ENCODE results near the gene KCNF1.
"Not testable (repeated sequence)": the region's sequence is repeated elsewhere in the genome, so short reads cannot be mapped to it uniquely, and the experiment has no call there.

KCNF1 gene

DNA sequence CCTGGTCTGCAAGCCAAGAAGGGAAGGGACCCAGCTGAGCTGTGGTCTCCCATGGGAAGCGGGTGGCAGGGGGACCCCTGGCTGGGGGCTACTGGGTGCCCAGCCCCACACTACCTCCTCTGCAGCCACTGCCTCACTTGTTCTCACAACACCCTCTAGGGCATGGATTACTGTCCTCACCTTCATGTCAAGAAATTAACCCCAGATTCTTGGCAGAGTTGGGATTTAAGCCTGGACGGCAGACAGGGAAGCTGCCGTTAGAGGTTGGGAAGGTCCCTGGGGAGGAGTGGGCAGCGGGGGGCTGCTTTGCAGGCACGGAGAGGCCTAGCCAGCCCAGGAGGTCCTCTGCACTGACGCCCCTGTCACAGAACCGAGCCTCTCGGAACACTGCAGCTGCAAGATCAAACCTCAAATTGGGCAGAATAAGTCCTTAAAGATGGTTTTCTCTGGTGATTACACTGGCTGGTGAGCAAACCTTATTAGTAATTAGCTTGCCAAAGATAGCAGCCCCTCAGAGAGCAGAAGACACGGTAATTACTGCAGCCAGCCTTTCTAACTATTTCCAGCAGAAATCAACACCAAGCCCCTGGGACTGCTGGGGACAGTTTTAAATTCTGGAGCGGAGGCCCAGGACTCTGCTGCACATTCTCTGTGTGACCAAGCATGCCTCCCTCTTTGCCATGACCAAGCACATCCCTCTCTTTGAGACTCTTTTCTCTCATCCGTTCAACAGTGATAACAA lies 35.9 kb downstream of the KCNF1 start:
- no peak for DNase-seq

DNA sequence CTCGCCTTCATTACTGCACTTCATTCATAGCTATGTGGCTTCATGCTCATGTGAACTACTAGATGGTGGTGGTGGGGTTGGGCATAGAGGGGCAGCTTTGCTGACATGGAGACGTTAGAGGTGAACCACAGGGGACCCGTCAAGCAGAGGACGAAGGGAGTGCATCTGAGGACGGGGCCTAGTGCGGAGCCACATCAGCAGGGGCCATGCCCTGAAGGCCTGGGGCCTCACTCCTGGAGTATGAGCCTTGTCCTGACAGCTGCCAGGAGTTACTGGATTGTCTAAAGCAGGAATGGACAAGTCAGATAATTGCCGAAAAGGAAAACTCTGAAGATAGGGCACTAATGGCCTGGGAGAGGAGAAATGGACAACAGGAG lies 36.4 kb downstream of the KCNF1 start:
- no peak for DNase-seq

DNA sequence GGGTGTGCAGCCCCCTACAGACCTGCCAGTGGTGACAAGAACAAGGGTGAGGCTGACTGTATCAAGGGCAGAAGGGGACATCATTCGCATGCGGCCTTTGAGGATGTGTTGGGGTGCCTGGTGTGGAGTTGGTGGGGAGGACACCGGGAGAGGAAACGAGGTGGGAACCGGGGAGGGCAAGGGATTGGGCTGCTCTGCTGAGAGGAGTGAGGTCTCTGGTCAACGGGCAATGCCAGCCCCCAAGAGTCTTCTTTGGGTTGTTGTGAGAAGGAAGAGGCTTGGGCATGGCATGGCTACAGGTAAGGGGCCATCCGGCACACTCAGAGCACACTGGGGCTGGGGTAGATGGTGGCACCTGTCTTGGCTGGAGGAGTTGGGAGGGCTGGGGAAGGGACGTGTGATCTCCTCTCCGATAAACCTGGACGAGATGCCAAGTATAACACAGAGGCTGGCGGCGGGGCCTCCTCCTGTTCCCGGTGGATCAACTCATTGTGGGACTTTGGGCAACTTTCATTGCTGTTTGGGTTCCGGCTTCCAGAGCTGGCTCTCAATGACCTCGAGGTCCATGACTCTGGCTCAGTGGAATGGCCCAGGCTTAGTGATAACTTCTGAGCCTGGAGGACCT lies 37.0 kb downstream of the KCNF1 start:
- no peak for DNase-seq

DNA sequence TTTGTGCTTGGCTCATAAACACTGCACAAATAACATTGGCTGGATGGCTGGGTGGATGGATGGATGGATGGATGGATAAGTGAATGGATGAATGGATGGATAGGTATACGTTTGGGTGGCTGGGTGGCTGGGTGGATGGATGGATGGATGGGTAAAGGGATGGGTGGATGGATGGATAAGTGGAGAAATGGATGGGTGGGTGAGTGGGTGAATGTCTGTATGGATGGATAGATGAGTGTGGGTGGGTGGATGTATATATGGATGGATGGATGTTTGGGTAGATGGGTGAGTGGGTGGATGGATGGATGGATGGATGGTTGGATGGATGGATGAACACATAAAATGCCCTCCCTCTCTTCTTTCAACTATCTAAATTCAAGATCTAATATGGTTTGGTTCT lies 38.1 kb downstream of the KCNF1 start:
- no peak for DNase-seq

DNA sequence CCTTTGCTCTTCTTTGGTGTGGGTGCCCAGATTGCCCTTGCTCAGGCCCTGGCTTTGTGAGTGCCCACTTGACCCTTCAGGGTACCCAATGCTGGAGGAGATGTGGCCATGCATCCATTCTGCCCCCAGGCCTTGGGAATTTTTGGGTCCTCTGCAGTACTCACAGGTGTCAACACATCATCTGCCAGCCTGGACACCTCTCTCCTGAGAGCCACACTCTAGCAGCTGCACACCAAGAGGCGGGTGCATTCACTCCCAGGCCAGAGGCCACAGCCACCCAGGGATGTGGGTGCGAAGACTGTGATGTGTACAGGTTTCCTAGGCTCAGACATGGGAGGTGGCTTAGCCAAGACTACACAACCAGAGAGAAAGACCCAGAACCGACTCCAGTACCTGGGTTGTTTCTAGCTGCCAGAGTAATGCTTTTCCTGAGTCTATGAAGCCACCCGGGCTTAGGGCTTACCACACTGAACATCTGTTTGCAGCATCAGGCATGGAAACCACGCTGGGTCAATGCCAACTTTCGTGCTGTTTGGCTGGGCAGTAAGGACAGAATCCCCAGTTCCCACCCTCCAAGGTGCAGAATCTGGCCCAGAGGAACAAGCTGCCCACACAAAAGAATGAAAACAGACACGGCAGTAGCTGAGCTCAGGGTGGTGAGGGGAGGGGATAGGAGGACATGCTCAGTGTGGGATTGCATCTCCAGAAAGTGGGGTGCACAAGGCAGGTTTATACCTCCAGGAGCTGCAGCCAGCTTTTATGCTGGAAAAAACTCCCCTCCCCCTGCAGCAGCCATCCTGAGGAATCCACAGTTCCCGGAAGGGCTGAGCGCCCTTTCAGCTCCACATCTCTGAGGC lies 40.1 kb downstream of the KCNF1 start:
- no peak for DNase-seq

DNA sequence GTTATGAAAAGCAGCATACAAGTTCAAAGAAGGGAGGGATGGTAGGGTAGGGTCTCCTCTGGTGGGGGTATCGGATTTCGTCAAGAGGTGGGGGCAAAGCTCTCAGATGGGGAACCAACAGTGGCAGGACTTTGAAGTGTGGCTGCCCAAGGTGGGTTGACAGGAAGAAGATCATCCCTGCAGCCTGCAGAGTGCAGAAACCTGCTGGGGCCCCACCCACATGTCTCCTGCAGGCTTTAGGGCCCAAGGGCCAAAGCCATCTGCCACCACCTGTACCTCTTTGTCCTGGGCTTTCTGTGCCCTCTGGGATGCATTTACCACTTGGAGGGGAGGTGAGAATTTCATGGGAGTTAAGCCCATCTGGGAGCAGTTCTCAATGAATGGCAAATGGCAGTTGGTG lies 42.7 kb downstream of the KCNF1 start:
- DNase-seq = no peak

DNA sequence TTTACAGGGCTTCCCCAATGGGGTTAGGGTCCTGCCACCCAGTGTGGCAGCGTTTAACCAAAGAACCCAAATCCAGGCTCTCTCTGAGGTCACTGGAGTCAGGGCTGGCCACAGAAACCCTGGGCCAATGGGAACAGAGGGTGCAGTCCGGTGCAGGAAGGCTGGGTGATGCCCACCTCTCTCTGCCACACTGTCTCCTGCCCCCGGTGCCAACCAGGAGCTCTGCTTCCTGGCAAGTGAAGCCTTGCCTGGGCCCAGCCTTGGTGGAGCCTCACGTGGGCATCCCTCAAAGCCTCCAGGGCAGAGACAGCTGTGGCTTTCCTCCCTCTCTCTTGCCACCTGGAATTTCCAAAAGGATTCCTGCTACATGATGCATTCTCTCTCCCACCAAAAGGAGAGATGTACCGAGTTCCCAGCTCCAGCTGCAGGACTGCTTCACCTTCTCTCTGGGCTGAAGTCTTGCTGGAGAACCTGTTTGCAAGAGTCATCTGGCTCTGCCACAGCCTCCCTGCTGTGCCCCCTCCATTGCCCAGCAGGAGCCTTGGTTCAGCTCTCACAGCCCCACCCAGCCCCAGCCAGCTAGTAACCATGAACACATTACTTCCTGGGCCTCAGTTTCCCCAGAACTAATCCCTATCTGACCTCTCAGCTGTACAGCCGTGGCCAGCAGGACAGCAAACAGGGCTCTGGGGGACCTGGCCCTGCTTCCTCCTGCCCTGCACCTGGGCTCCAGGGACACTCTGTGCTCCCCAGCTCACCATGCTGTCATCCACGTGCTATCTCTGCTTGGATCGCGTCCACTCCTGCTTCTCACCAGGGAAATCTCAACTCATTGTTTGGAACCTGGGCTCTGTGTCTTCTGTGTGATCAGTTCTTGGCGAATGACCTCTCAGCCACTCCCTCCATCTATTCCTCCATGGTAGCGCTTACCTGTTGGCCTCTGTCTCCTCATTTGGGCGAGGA lies 43.4 kb downstream of the KCNF1 start:
- no peak for DNase-seq

DNA sequence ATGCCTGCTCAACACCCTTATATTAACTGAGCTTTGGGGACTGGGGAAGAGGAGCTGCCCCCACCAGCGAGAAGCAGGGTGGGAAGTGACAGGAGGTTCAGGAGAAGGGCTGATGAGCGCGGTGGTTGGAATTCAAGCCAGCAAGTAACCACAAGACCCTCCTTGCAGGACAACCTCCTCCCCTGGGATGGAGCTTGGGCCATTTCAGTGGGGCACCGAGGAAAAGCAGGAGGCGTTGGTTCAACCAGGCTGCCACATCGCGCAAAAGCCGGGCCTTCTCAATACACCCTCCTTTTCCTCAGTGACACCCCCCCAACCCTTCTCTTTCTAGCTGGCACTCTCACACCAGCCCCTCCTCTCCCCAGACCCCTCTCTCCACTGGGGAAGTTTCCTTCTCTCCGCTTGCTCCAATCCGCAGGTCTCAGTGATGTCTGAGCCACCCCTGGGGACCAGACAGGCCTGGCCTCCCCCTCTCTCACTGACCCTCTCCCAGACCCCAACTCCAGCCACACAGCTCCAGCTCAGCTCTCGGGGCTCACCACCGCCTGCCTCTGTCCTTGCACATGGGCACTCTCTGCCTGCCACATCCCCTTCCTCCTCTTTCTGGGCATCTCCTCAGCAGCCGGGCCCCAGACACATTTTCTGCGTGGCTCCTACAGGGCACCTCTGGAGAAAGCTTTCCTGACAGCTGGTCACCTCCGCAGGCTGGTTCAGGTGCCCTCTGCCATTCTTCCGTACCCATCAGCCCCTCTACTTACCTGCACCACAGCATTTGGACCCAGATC lies 44.5 kb downstream of the KCNF1 start:
- DNase-seq = no peak

DNA sequence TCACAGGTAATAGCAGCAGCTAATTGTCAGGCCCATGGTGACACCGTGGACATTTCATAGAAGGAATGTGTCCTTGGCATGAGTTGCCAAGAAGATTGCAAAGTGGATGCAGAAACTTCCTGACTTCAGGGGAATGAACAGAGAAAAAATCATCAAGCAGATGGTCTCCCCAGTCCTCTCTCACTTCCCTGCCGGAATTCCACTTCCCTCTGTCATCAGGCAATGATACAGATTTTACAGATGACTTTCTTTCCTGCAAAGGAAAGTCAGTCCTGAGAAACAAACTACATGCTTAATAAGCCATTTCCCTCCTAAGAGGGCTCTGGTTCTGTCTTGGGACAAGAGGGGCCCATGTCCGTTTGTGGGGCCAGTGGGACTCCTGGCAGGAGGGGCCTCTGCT lies 45.7 kb downstream of the KCNF1 start:
- DNase-seq = no peak

DNA sequence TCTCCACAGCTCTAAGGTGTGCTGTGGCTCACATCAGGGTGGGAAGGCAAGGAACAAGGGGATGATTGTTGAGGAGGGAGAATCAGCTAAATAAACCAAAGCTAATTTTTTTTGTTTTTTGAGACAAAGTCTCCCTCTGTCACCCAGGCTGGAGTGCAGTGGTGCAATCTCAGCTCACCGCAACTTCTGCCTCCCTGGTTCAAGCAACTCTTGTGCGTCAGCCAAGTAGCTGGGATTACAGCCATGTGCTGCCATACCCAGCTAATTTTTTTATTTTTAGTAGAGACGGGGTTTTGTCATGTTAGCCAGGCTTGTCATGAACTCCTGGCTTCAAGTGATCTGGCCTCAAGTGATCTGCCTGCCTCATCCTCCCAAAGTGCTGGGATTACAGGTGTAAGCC lies 46.7 kb downstream of the KCNF1 start:
- not testable (repeated sequence) for DNase-seq

DNA sequence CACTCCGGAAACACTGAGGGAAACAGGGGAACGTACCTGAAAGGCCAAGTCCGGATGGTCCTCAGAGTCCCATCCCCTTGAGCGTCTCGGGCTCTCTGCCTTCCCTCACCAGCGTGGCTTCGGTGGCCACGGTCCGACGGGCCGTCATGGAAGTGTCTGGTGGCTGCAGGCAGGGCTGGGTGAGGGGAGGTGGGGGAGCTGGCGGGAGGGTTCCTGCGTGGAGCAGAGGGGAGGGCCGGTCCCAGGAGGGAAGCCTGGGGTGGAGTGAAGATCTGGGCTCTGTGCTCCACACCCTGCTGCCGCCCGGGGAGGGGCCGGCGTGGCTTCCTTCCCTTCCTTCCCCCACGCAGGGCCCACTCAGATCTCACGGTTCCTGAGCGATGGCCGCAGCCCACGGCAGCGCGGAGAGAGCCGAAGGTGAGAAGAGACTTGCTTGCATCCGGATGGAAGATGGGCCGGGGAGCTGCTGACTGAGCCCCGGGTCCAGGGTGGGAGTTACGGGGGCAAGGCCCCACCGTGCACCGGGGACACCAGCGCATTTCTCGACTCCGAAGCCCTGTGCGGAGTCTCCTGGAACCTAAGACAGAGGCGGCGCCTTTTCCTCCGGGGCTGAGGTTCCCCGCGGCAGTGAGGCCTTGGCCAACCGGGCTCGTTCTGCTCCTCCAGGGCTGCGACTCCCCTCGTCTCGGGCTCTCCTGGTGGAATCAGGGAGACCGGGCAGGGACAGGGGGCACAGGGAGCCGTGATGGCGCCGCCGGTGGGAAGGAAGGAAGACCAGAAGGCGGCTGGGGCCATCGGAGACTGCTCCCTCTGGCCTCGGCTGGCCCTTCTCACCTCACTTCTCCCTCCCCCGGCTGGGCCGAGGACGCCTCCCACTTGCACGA lies 49.1 kb downstream of the KCNF1 start:
- DNase-seq = no peak

DNA sequence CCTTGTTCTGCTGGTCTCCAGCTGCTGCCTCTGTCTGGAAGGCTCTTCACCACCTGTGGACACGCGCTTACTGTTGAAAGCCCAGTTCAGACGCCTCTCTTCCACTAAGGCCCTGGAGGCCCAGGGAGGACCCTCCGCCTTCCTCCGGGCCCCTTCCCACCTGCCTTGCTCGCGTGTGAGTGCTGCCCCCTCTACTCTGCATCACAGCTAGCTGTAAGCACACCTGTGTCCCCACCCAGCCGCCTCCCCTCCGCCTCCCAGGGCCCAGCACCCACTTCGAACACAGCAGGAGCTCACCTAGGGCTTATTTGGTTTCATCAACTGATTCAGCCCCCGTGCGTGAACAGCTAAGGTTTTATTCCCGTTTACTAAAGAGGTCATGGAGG lies 49.7 kb downstream of the KCNF1 start:
- no peak for DNase-seq

DNA sequence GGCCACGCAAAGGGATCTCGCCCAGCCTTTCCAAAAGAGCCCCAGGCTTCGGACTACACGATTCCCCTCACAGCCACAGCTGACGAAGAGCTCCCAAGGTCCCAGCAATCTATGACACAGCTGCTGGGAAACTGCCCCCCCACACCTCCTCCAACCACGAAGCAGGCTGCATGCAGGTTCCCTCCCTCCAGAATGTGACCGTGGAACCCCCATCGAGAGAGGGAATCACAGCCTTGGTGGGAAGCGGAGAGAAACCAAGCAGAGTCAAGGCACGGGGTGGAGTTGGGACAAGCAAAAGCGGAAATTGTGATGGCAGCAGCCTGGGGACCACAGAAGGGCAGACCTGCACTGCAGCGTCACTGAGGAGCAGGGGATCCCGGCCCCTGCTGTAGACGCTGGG lies 50.3 kb downstream of the KCNF1 start:
- DNase-seq = no peak

DNA sequence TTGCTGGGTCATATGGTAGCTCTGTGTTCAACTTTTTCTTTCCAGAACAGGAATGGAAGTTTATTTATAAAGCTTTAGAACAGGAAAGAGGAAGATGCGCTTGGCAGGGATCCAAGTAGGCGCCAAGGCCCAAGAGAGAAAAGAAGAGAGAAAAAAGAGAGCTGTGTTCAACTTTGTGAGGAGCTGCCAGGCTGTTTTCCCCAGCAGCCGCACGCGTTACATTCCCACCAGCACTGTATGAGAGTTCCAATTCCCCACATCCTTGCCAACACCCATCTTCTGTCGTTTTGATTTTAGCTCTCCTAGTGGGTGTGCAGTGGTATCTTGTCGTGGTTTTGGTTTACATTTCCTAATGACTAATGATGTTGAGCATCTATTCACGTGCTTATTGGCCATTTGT lies 51.4 kb downstream of the KCNF1 start:
- no peak for DNase-seq

Measured in stimulated activated CD4-positive, alpha-beta T cell treated with anti-CD3 and anti-CD28 coated beads, Interleukin-12 subunit alpha, Interleukin-12 subunit beta, amount 100 ng/mL, for 4 hours (primary cell).